ENCODE results near the gene CRLF1.

Gene CRLF1

GRCh38 chr19:18557411-18558201 is 49.0 kb downstream of the CRLF1 start, which contains the start of gene KXD1:
TSS of gene KXD1 (plus strand) at chr19:18557870. CDS start at chr19:18562057, 4,187 bp downstream.
- DNase-seq (ENCODE audit: low read depth in 2 of 2) = peak; percentile 90 to 96

DNA sequence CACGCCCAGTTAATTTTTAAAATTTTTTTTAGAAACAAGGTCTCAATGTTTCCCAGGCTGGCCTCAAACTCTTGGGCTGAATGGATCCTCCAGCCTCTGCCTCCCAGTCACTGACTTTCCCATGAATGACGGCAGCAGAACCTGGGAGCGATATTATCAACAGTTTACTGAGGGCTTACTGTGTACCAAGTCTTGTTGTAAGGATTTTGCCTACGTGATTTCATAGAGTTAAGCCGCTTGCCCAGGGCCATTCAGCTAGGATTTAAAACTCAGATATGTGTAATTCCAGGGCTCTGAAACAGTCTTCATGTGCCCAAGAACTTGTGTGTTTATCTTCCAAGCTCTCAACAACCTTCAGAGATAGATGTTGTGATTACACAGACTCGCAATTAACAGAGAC is 55.0 kb downstream of the CRLF1 start:
- DNase-seq (ENCODE audit: low read depth in 2 of 2) = no peak

GRCh38 chr19:18543814-18544475 is 62.7 kb downstream of the CRLF1 start:
- DNase-seq (ENCODE audit: low read depth in 2 of 2) = peak in 1 of 2 donors; percentile 46

Data from stimulated activated CD4-positive, alpha-beta T cell treated with anti-CD3 and anti-CD28 coated beads, Interleukin-1b, Interleukin-23, amount 100 ng/mL, for 1 hour (primary cell).